ENCODE data around the gene GLI3.

DNA sequence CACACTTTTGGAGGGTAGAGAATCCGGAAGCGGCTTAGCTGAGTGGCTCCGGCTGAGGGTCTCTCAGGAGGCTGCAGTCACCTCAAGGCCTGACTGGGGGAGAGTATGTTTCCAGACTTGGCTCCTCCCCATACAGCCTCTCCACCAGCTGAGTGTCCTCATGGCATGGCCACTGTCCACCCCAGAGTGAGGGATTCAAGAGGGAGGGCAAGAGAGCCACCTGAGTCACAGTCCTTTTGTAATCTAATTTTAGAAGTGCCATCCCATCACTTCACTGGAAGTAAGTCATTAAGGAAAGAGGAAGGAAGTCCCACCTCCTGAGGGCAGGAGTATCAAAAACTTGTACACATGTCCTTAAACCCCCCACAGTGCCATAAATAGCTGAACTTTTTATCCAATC is 134.0 kb downstream of the GLI3 start:
- TF ChIP-seq, protein P1, sequence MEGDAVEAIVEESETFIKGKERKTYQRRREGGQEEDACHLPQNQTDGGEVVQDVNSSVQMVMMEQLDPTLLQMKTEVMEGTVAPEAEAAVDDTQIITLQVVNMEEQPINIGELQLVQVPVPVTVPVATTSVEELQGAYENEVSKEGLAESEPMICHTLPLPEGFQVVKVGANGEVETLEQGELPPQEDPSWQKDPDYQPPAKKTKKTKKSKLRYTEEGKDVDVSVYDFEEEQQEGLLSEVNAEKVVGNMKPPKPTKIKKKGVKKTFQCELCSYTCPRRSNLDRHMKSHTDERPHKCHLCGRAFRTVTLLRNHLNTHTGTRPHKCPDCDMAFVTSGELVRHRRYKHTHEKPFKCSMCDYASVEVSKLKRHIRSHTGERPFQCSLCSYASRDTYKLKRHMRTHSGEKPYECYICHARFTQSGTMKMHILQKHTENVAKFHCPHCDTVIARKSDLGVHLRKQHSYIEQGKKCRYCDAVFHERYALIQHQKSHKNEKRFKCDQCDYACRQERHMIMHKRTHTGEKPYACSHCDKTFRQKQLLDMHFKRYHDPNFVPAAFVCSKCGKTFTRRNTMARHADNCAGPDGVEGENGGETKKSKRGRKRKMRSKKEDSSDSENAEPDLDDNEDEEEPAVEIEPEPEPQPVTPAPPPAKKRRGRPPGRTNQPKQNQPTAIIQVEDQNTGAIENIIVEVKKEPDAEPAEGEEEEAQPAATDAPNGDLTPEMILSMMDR (IDR thresholded peaks at IDR 0.05) = no peak
- TF ChIP-seq POLR2A (IDR thresholded peaks at IDR 0.05) = no peak

Data from adrenal gland (tissue), 5 donors.